Left lung (tissue), 10 donors: ENCODE data around the gene RNASE4. TPM values are rescaled to one million over a fixed set of nuclear protein-coding genes. Genes with fewer than 3 reads are reported as not detected.

Source experiments
- ATAC-seq: fragments of 200-7000 bp; cut with Tn5 transposase; one replicate; pipeline ENCODE4 v1.9.1; 2020; ENCODE audit warnings: moderate library complexity
- DNase-seq, 4 donors: peaks; one replicate each; pipeline ENCODE4 v3.0.0-alpha.2; 2013 to 2020
- H3K27ac ChIP-seq, 2 donors: fragments of 200-600 bp; sonication (generic) in 1 of 2; one replicate each; pipeline versions ENCODE4 v1.5.0 to v1.8.0; 2020 to 2021
- H3K27me3 ChIP-seq, 2 donors: fragments of 200-600 bp; sonication (generic) in 1 of 2; one replicate each; pipeline versions ENCODE4 v1.5.0 to v1.8.0; 2020 to 2021
- H3K36me3 ChIP-seq, 2 donors: fragments of 200-600 bp; sonication (generic) in 1 of 2; one replicate each; pipeline versions ENCODE4 v1.5.0 to v1.8.0; 2020 to 2021
- H3K4me1 ChIP-seq, 2 donors: fragments of 200-600 bp; one replicate each; pipeline ENCODE4 v1.8.0; 2021
- H3K4me3 ChIP-seq, 2 donors: fragments of 200-600 bp; sonication (generic) in 1 of 2; one replicate each; pipeline versions ENCODE4 v1.5.0 to v1.8.0; 2020 to 2021; ENCODE audit warnings: mild to moderate bottlenecking in 1 of 2
- H3K9me3 ChIP-seq, 2 donors: fragments of 200-600 bp; sonication (generic) in 1 of 2; one replicate each; pipeline versions ENCODE4 v1.5.0 to v1.8.0; 2020 to 2021
- CTCF ChIP-seq, 2 donors: fragments of 200-600 bp; sonication (generic) in 1 of 2; IDR thresholded peaks; one replicate each; pipeline versions ENCODE4 v1.5.0 to v1.8.0; 2021; ENCODE audit warnings: antibody characterized with exemption in 2 of 2
- intact Hi-C, 2 donors: fragments of 100-400 bp; cut with DNase I; formaldehyde crosslinking; loops; one replicate each; pipeline versions ENCODE4 v1.11.2 to v1.14.2; 2022
- polyA plus RNA-seq, 6 donors: library from polyadenylated mRNA; unstranded; fragments of 120-200 nt; gene quantifications; one replicate each; pipeline ENCODE4 v1.2.1, GENCODE V29; 2013; ENCODE audit not compliant: insufficient read length in 6 of 6
- total RNA-seq, 2 donors: library from RNA; stranded (reverse); fragmentation: NEBNext Ultra II Directional; extraction: Animal tissue kit (Norgen Biotek cat#: 25700); gene quantifications; one replicate each; pipeline ENCODE4 v1.2.1, GENCODE V29; 2021
- donor health status: DM: no; HTN: yes; CAD: no.
- donor health status: DM: no; HTN: no; CAD: no.

The RNASE4 gene
- total and polyA plus RNA-seq, 8 donors, result 5.1 to 18.5 (median 6.7) TPM

GRCh38 chr14:20681348-20682126 lies 2.8 kb upstream of the RNASE4 start:
- peak overlapping the region; percentile 99 to 100 for H3K27ac ChIP-seq
- H3K4me3 ChIP-seq, result peak overlapping the region; percentile 67 to 77
- H3K36me3 ChIP-seq, result no peaks in the 10 kb centered on the region
- H3K27me3 ChIP-seq, result no peaks in the 10 kb centered on the region
- peaks cover 16 to 56% of the 10 kb centered on the region in 2 donors for H3K4me1 ChIP-seq
- intact Hi-C loops, result loop anchor here in 1 of 2 donors (5.0 kb wide), 1 partner anchor 69 kb away; no protein-coding TSS in a partner anchor
- no peaks in the 10 kb centered on the region for H3K9me3 ChIP-seq
- DNase-seq, result peak; percentile 48 to 92 (median 82)
- ATAC-seq, result peak; percentile 43
- TF ChIP-seq CTCF (IDR thresholded peaks at IDR 0.05), result no peak

- Histone ChIP-seq H3K9me3 (no peaks in the 10 kb centered on the region), H3K27ac (peak overlapping the region; percentile 99 to 100), H3K4me1 (peaks cover 21 to 61% of the 10 kb centered on the region in 2 donors), H3K27me3 (no peaks in the 10 kb centered on the region), H3K4me3 (peak overlapping the region; percentile 67 to 77), H3K36me3 (no peaks in the 10 kb centered on the region)
- DNase-seq (peak in 1 of 4 donors; percentile 81), ATAC-seq (no peak)
- intact Hi-C loops, result loop anchor here in 1 of 2 donors (5.0 kb wide), 1 partner anchor 70 kb away; no protein-coding TSS in a partner anchor
- TF ChIP-seq CTCF (IDR thresholded peaks at IDR 0.05), result no peak
Measured at GRCh38 chr14:20682127-20682434, 2.3 kb upstream of the RNASE4 start.

DNA sequence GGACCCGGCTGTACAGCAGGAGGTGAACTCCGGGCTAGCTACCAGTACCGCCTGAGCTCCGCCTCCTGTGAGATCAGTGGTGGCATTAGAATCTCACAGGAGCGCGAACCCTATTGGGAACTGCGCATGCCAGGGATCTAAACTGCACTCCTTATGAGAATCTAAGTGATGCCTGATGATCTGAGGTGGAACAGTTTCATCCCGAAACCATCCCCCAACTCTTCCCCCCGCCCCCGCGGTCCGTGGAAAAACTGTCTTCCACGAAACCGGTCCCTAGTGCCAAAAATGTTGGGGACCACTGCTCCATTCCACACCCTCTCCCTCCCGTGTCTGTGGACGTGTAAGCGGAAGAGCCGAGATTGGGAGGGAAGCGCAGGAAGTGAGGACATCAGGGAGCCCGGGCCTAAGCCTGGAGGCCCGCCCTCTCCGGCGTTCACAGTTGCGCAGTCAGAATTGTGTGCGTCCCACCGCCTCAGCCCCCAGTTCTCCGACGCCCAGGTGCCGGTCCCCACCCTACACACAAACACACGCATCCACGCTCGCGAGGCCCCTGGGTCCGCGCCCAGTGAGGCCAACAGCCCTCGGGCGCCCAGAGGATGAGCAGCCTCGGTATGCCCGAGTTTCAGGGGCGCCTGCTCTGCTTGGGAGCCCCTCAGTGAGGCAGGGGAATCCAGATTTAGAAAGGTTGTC lies 1.8 kb upstream of the RNASE4 start:
- intact Hi-C loops, result loop anchor here in 1 of 2 donors (5.0 kb wide), 1 partner anchor 70 kb away; no protein-coding TSS in a partner anchor
- DNase-seq (peak; percentile 92 to 97 (median 94)), ATAC-seq (peak; percentile 82)
- Histone ChIP-seq H3K36me3 (no peaks in the 10 kb centered on the region), H3K27me3 (no peaks in the 10 kb centered on the region), H3K9me3 (no peaks in the 10 kb centered on the region), H3K4me1 (peaks cover 21 to 65% of the 10 kb centered on the region in 2 donors), H3K27ac (peak overlapping the region; percentile 99 to 100), H3K4me3 (peak overlapping the region; percentile 67 to 77)
- no peak for TF ChIP-seq CTCF (IDR thresholded peaks at IDR 0.05)

DNA sequence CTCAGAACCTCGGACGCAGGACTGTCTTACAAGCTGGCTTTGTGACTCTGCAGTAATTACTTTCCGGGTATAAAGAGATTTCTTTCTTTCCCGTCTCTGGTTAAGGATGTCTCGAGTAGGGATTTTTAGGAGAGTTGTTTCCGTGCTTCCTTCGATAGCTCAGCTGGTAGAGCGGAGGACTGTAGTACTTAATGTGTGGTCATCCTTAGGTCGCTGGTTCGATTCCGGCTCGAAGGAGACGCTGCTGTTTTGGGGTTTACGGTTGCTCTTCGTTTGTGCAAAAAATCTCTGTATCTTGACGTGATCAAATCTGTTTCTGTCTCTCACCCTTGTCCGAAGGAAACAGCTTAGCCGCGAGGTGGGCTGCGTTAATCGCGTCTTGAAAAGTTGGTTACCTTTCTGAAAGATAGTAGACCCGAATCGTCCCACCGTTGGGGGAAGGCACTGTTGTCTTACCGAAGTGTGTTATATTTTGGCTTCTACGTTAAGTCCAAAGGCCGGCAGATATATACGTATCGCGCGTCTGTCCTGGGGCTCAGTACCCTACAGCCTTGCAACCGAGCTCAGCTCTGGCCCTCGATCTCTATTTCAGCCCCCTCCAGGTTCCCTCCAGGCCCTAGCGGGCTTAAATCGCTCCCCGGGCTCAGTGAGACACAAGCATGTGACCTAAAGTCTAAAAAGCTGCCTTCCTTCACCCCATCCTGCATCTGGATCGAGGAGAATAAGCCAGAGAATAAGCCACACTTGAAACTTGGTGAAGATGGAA lies 1.1 kb upstream of the RNASE4 start:
- ATAC-seq, result peak; percentile 43

More for the DNA sequence above, 1.1 kb upstream of the RNASE4 start:
- Histone ChIP-seq H3K36me3 (no peaks in the 10 kb centered on the region), H3K27ac (peak overlapping the region; percentile 99 to 100), H3K4me1 (peaks cover 21 to 65% of the 10 kb centered on the region in 2 donors), H3K27me3 (no peaks in the 10 kb centered on the region), H3K9me3 (no peaks in the 10 kb centered on the region), H3K4me3 (peak overlapping the region; percentile 67 to 77)
- no peak for TF ChIP-seq CTCF (IDR thresholded peaks at IDR 0.05)
- intact Hi-C loops, result loop anchor here in 1 of 2 donors (5.0 kb wide), 1 partner anchor 71 kb away; no protein-coding TSS in a partner anchor
- DNase-seq, result peak; percentile 75 to 91 (median 84)
